Hypothalamus (tissue), 51 donors: ENCODE results near the gene WDR45.
"Not testable (repeated sequence)": the region's sequence is repeated elsewhere in the genome, so short reads cannot be mapped to it uniquely, and the experiment has no call there.

Experiments used
- DNase-seq, 51 donors: peaks; one replicate each; lab custom pipeline; 2025; lab: John Stamatoyannopoulos, UW

The WDR45 gene

GRCh38 chrX:49079489-49080428, at the start of gene WDR45:
Gene WDR45, minus strand, starts transcription at chrX:49079887. Its CDS starts 1,792 bp downstream, at chrX:49078095.
- DNase-seq = peak; percentile 2 to 81 (median 48)

GRCh38 chrX:49129427-49129826, 49.7 kb upstream of the WDR45 start:
- DNase-seq = no peak

- not testable (repeated sequence) for DNase-seq
These were observed 48.1 kb upstream of the WDR45 start for GRCh38 chrX:49127742-49128258.

GRCh38 chrX:49122499-49122898, 42.8 kb upstream of the WDR45 start:
- no peak for DNase-seq

- no peak for DNase-seq
These were observed 40.4 kb upstream of the WDR45 start for GRCh38 chrX:49120091-49120490.

GRCh38 chrX:49117581-49117980, 37.9 kb upstream of the WDR45 start:
- no peak for DNase-seq

- no peak for DNase-seq
These were observed 37.0 kb upstream of the WDR45 start for GRCh38 chrX:49116716-49117115.

- no peak for DNase-seq
These were observed 36.4 kb upstream of the WDR45 start for GRCh38 chrX:49116076-49116475.

GRCh38 chrX:49111791-49112190, 32.1 kb upstream of the WDR45 start:
- DNase-seq = peak in 42 of 51 donors; percentile 5 to 83 (median 44)

GRCh38 chrX:49110417-49110816, 30.7 kb upstream of the WDR45 start:
- no peak for DNase-seq

GRCh38 chrX:49108641-49109040, 29.0 kb upstream of the WDR45 start:
- DNase-seq = no peak

GRCh38 chrX:49106930-49107329, 27.2 kb upstream of the WDR45 start:
- peak in 34 of 51 donors; percentile 0 to 48 (median 6) for DNase-seq

GRCh38 chrX:49106296-49106695, 26.6 kb upstream of the WDR45 start:
- DNase-seq = no peak

- DNase-seq = no peak
These were observed 23.9 kb upstream of the WDR45 start for GRCh38 chrX:49103637-49104036.

- no peak for DNase-seq
These were observed 22.5 kb upstream of the WDR45 start for GRCh38 chrX:49102190-49102589.

- DNase-seq = peak in 3 of 51 donors; percentile 0 to 26 (median 12)
These were observed 21.9 kb upstream of the WDR45 start for GRCh38 chrX:49101629-49101984.

- peak; percentile 37 to 92 (median 81) for DNase-seq
These were observed 21.3 kb upstream of the WDR45 start for GRCh38 chrX:49100704-49101628.

GRCh38 chrX:49096419-49096818, 16.7 kb upstream of the WDR45 start:
- no peak for DNase-seq

GRCh38 chrX:49089553-49089952, 9.9 kb upstream of the WDR45 start:
- DNase-seq = no peak

- no peak for DNase-seq
These were observed 2.7 kb upstream of the WDR45 start for GRCh38 chrX:49082271-49082871.

- no peak for DNase-seq
These were observed 1.7 kb downstream of the WDR45 start for GRCh38 chrX:49077941-49078340.
